IMR-90 (cell line): ENCODE data around the gene ERAP2. TPM values are rescaled to one million over a fixed set of nuclear protein-coding genes. Genes with fewer than 3 reads are reported as not detected.

ENCODE experiments used
- ATAC-seq: fragments of 200-7000 bp; cut with Tn5 transposase; 2 replicates; pipeline ENCODE4 v1.9.1; 2020; ENCODE audit warnings: low read depth, mild to moderate bottlenecking, moderate library complexity
- BruUV-seq: library from RNA; stranded (reverse); fragments of 400-500 nt; replicated peaks from 2 replicates; lab custom pipeline; 2021; lab: Mats Ljungman, UMichigan
- CTCF ChIA-PET: fragments of 300-600 bp; formaldehyde crosslinking; extraction: SDS; loops from one replicate; lab custom pipeline; 2021; ENCODE audit warnings: antibody characterized with exemption; lab: Yijun Ruan, JAX
- POLR2A ChIA-PET: fragments of 300-600 bp; sonication (Branson Sonifier 250); formaldehyde crosslinking; loops from one replicate; lab custom pipeline; 2022; ENCODE audit warnings: antibody characterized with exemption; ENCODE audit not compliant: unreplicated experiment; lab: Charles Lee
- DNase-seq: peaks from one replicate; pipeline ENCODE4 v3.0.0; 2013
- H2AFZ ChIP-seq: replicated peaks from 2 replicates; pipeline ENCODE3; 2013; ENCODE audit warnings: low read length, mild to moderate bottlenecking; ENCODE audit not compliant: poor library complexity
- H2AK5ac ChIP-seq: 2 replicates; pipeline ENCODE4 v1.6.1; 2013; ENCODE audit warnings: low read depth, low read length, inconsistent platforms
- H2AK9ac ChIP-seq: replicated peaks from 2 replicates; pipeline ENCODE3; 2013; ENCODE audit warnings: mild to moderate bottlenecking, low read depth, low read length, moderate library complexity; ENCODE audit not compliant: poor library complexity
- H2BK120ac ChIP-seq: 2 replicates; pipeline ENCODE4 v1.6.1; 2013; ENCODE audit warnings: low read depth, low read length, inconsistent platforms
- H2BK15ac ChIP-seq: 3 replicates; pipeline ENCODE4 v1.6.1; 2013; ENCODE audit warnings: low read depth, low read length, inconsistent platforms
- H2BK20ac ChIP-seq: 2 replicates; pipeline ENCODE4 v1.6.1; 2013; ENCODE audit warnings: low read depth, mild to moderate bottlenecking, inconsistent platforms, low read length, moderate library complexity
- H2BK5ac ChIP-seq: 2 replicates; pipeline ENCODE4 v1.6.1; 2013; ENCODE audit warnings: mild to moderate bottlenecking, low read depth, low read length, inconsistent platforms; ENCODE audit not compliant: poor library complexity, severe bottlenecking
- H3K14ac ChIP-seq: replicated peaks from 2 replicates; pipeline ENCODE4 v1.6.1; 2013; ENCODE audit warnings: low read depth, low read length, inconsistent platforms
- H3K18ac ChIP-seq: 2 replicates; pipeline ENCODE4 v1.6.1; 2013; ENCODE audit warnings: low read depth, low read length, control low read depth
- H3K23ac ChIP-seq: 2 replicates; pipeline ENCODE4 v1.6.1; 2013; ENCODE audit warnings: low read depth, low read length, inconsistent platforms
- H3K27ac ChIP-seq: 2 replicates; pipeline ENCODE4 v1.5.1; 2013; ENCODE audit warnings: mild to moderate bottlenecking, control low read depth, low read length; ENCODE audit not compliant: insufficient read depth
- H3K27me3 ChIP-seq: 2 replicates; pipeline ENCODE4 v1.6.1; 2013; ENCODE audit warnings: low read length; ENCODE audit not compliant: control insufficient read depth, insufficient read depth
- H3K36me3 ChIP-seq: 2 replicates; pipeline ENCODE4 v1.6.1; 2013; ENCODE audit warnings: low read length, mixed read lengths; ENCODE audit not compliant: control insufficient read depth, insufficient read depth
- H3K4ac ChIP-seq: 2 replicates; pipeline ENCODE4 v1.6.1; 2013; ENCODE audit warnings: low read depth, low read length, inconsistent platforms
- H3K4me1 ChIP-seq: 2 replicates; pipeline ENCODE4 v1.6.1; 2013; ENCODE audit warnings: low read length, mixed read lengths; ENCODE audit not compliant: control insufficient read depth, insufficient read depth
- H3K4me2 ChIP-seq: 2 replicates; pipeline ENCODE4 v1.6.1; 2013; ENCODE audit warnings: low read depth, mild to moderate bottlenecking, control low read depth, low read length, moderate library complexity
- H3K4me3 ChIP-seq: 2 replicates; pipeline ENCODE4 v1.5.1; 2013; ENCODE audit warnings: low read depth, mild to moderate bottlenecking, control low read depth, low read length, moderate library complexity; ENCODE audit not compliant: insufficient read depth
- H3K56ac ChIP-seq: 2 replicates; pipeline ENCODE4 v1.6.1; 2013; ENCODE audit warnings: low read length, inconsistent platforms; ENCODE audit not compliant: insufficient read depth; ENCODE audit errors: extremely low read depth
- H3K79me1 ChIP-seq, 2 experiments: 2 replicates each; pipeline ENCODE4 v1.6.1; 2013; ENCODE audit warnings: low read length in 2 of 2, inconsistent platforms in 1 of 2, low read depth in 1 of 2
- H3K9ac ChIP-seq: 2 replicates; pipeline ENCODE4 v1.6.1; 2013; ENCODE audit warnings: low read depth, low read length, control low read depth
- H3K9me1 ChIP-seq: 2 replicates; pipeline ENCODE4 v1.6.1; 2013; ENCODE audit warnings: low read length, inconsistent platforms; ENCODE audit not compliant: insufficient read depth
- H3K9me3 ChIP-seq: 2 replicates; pipeline ENCODE4 v1.6.1; 2013; ENCODE audit warnings: low read length; ENCODE audit not compliant: control insufficient read depth, insufficient read depth
- H4K20me1 ChIP-seq: 2 replicates; pipeline ENCODE4 v1.6.1; 2013; ENCODE audit warnings: low read length, inconsistent platforms; ENCODE audit not compliant: insufficient read depth
- H4K5ac ChIP-seq: 2 replicates; pipeline ENCODE4 v1.6.1; 2013; ENCODE audit warnings: mild to moderate bottlenecking, low read depth, low read length, control low read depth
- H4K8ac ChIP-seq, 2 experiments: 2 replicates each; pipeline ENCODE4 v1.6.1; 2013; ENCODE audit warnings: low read depth in 2 of 2, low read length in 2 of 2, control low read depth in 1 of 2, inconsistent platforms in 1 of 2
- H4K91ac ChIP-seq: 2 replicates; pipeline ENCODE4 v1.6.1; 2013; ENCODE audit warnings: low read depth, low read length, inconsistent platforms; ENCODE audit not compliant: insufficient read depth
- BHLHE40 ChIP-seq: fragments of 150-350 bp; IDR thresholded peaks from 2 replicates; pipeline ENCODE4 v1.6.1; 2016; ENCODE audit warnings: mild to moderate bottlenecking, low read depth, low read length
- CEBPB ChIP-seq: IDR thresholded peaks from 2 replicates; pipeline ENCODE4 v1.6.1; 2012; ENCODE audit warnings: low read depth, low read length, improper control_type of control experiment
- CHD1 ChIP-seq: IDR thresholded peaks from 2 replicates; pipeline ENCODE4 v1.6.1; 2012; ENCODE audit warnings: low read depth, low read length, improper control_type of control experiment
- FOS ChIP-seq: fragments of 150-350 bp; IDR thresholded peaks from 2 replicates; pipeline ENCODE4 v1.6.1; 2016; ENCODE audit warnings: low read depth, low read length
- MAFK ChIP-seq: IDR thresholded peaks from 2 replicates; pipeline ENCODE4 v1.6.1; 2012; ENCODE audit warnings: low read depth, low read length, improper control_type of control experiment
- MAZ ChIP-seq: IDR thresholded peaks from 2 replicates; pipeline ENCODE4 v1.6.1; 2012; ENCODE audit warnings: low read depth, mild to moderate bottlenecking, low read length, improper control_type of control experiment, moderate library complexity, borderline replicate concordance
- MXI1 ChIP-seq: IDR thresholded peaks from 2 replicates; pipeline ENCODE4 v1.6.1; 2012; ENCODE audit warnings: low read depth, mild to moderate bottlenecking, low read length, moderate library complexity, borderline replicate concordance
- NFE2L2 ChIP-seq: fragments of 150-350 bp; IDR thresholded peaks from 2 replicates; pipeline ENCODE4 v1.6.1; 2016; ENCODE audit warnings: low read depth, mild to moderate bottlenecking, low read length
- POLR2A ChIP-seq: IDR thresholded peaks from 2 replicates; pipeline ENCODE4 v1.6.1; 2012; ENCODE audit warnings: mild to moderate bottlenecking, low read depth, low read length
- RAD21 ChIP-seq: IDR thresholded peaks from 2 replicates; pipeline ENCODE4 v1.6.1; 2012; ENCODE audit warnings: low read length, improper control_type of control experiment
- RCOR1 ChIP-seq: IDR thresholded peaks from 2 replicates; pipeline ENCODE4 v1.6.1; 2012; ENCODE audit warnings: mild to moderate bottlenecking, low read length, improper control_type of control experiment; ENCODE audit not compliant: insufficient replicate concordance
- RFX5 ChIP-seq: IDR thresholded peaks from 2 replicates; pipeline ENCODE4 v1.8.0; 2012; ENCODE audit warnings: low read depth, mild to moderate bottlenecking, low read length, moderate library complexity
- SMC3 ChIP-seq: fragments of 150-350 bp; IDR thresholded peaks from 2 replicates; pipeline ENCODE4 v1.6.1; 2016; ENCODE audit warnings: low read depth, mild to moderate bottlenecking, antibody characterized with exemption, low read length, moderate library complexity
- WGBS, 2 experiments: methylation state at CpG; one replicate each; pipeline versions ENCODE4 v1.1.5 to v1.1.7; 2013; ENCODE audit warnings: missing lambda C conversion rate in 2 of 2; ENCODE audit not compliant: insufficient read length in 1 of 2; ENCODE audit errors: extremely low coverage in 2 of 2; 5-methylcytosine and 5-hydroxymethylcytosine counted together
- dilution Hi-C: fragments of 300-500 bp; cut with HindIII; formaldehyde crosslinking; loops from one replicate; pipeline ENCODE4 v1.14.3; 2018; ENCODE audit warnings: low sequenced_read_pairs; ENCODE audit not compliant: unreplicated experiment
- in situ Hi-C: fragments of 300-500 bp; cut with MboI; formaldehyde crosslinking; loops from 3 replicates; pipeline ENCODE4 v1.14.3; 2019; ENCODE audit warnings: low sequenced_read_pairs, inconsistent platforms, mixed read lengths
- intact Hi-C: fragments of 100-400 bp; cut with micrococcal nuclease; formaldehyde crosslinking; loops from 2 replicates; pipeline ENCODE4 v1.10.0; 2022
- polyA plus RNA-seq, 3 experiments: library from polyadenylated mRNA; depleted of rRNA; stranded (reverse); fragments of >200 nt; gene quantifications; 2 replicates each; pipeline ENCODE4 v1.2.3, GENCODE V29; 2012; ENCODE audit warnings: low replicate concordance in 1 of 3
- total RNA-seq: library from RNA; depleted of rRNA; stranded (reverse); fragments of >200 nt; gene quantifications from 2 replicates; pipeline ENCODE4 v1.2.3, GENCODE V29; 2012
- TF ChIP-seq, protein P1 (sequence below): fragments of 150-350 bp; IDR thresholded peaks from 2 replicates; pipeline ENCODE4 v1.6.1; 2017; ENCODE audit warnings: mild to moderate bottlenecking, antibody characterized with exemption, low read length, low read depth
- TF ChIP-seq, protein P2 (sequence below): conservative IDR thresholded peaks from 2 replicates; pipeline ENCODE4 v1.5.1; 2012; ENCODE audit warnings: mild to moderate bottlenecking, low read depth, low read length, improper control_type of control experiment

The ERAP2 gene
- total and polyA plus RNA-seq, 2 of the 4 experiments (the other 2 are of a cell fraction), result 10.6 to 21.3 TPM

DNA sequence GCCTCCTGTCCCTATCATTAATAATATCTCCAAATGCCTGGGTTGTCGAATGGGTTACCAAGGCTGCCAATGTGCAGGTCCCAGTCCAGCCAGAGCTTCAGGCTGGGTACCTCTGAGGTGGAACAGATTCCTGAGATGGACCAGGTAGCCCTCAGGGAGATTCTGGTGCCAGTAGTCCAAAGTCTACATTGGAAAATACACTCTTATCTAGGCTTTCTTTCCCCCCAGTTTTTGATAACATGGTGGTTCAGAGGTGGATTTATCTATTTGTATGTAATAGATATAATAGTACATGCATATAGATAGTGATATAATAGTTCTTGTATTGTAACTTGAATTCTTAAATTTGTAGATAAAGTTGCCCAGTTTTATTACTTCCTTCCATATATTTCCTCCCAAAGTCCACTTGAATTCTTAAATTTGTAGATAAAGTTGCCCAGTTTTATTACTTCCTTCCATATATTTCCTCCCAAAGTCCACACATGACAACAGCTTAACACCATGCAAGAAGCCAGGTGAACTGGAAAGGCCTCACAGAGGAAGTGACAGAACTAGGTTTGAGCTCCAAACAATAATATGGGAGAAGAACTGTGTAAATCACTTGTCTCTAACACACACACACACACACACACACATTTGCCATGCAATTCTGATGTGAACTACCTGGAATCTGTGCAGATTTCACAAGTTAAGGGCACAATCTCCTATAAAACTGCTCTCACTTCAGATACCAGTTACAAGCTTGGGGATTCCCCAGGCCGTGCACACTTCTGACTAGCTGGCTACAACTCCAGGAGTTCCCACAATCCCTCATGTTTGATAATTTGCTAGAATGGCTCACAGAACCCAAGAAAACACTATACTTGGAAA lies 37.9 kb upstream of the ERAP2 start:
- no peak overlapping the region for H2AK9ac ChIP-seq
- no CpG with 5 or more reads among the region's 2 CpGs for WGBS, 2 experiments
- H3K9me3 ChIP-seq, result no peaks in the 10 kb centered on the region
- no peak overlapping the region for H4K8ac ChIP-seq
- no peak overlapping the region for H4K5ac ChIP-seq
- intact Hi-C loops, result no loop called here
- H3K9me1 ChIP-seq, result no peaks in the 10 kb centered on the region
- H2BK120ac ChIP-seq, result no peak overlapping the region
- no peaks in the 10 kb centered on the region for H4K20me1 ChIP-seq
- H3K79me1 ChIP-seq, result no peaks in the 10 kb centered on the region
- no peak overlapping the region for H2AFZ ChIP-seq
- H3K14ac ChIP-seq, result 0 out of 2 replicates have a peak overlapping the region, but pooled peaks have one; percentile 15
- H3K27ac ChIP-seq, result no peak overlapping the region
- H2AK5ac ChIP-seq, result no peak overlapping the region
- POLR2A ChIA-PET, result no interaction called here
- H3K27me3 ChIP-seq, result no peaks in the 10 kb centered on the region; the same call in 1 of the 2 replicates
- H3K9ac ChIP-seq, result no peak overlapping the region
- no peaks in the 10 kb centered on the region for H3K36me3 ChIP-seq
- H3K4ac ChIP-seq, result no peak overlapping the region
- DNase-seq (no peak), ATAC-seq (no peak)
- no peak overlapping the region for H2BK15ac ChIP-seq
- no peak overlapping the region for H2BK20ac ChIP-seq
- H4K91ac ChIP-seq, result no peak overlapping the region
- H3K23ac ChIP-seq, result no peak overlapping the region; the same call in 1 of the 2 replicates
- in situ Hi-C loops, result no loop called here
- H3K18ac ChIP-seq, result no peak overlapping the region
- no peaks in the 10 kb centered on the region for H3K4me1 ChIP-seq
- H3K56ac ChIP-seq, result no peak overlapping the region
- CTCF ChIA-PET, result no interaction called here
- no peak overlapping the region for H3K4me3 ChIP-seq
- dilution Hi-C loops, result no loop called here
- no TSS peak for BruUV-seq
- no peak overlapping the region for H3K4me2 ChIP-seq
- no peak overlapping the region for H2BK5ac ChIP-seq
- TF ChIP-seq RAD21, result no peak
- no peak for TF ChIP-seq POLR2A
- TF ChIP-seq MAFK, result no peak
- TF ChIP-seq, protein P1, sequence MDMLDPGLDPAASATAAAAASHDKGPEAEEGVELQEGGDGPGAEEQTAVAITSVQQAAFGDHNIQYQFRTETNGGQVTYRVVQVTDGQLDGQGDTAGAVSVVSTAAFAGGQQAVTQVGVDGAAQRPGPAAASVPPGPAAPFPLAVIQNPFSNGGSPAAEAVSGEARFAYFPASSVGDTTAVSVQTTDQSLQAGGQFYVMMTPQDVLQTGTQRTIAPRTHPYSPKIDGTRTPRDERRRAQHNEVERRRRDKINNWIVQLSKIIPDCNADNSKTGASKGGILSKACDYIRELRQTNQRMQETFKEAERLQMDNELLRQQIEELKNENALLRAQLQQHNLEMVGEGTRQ, result no peak
- TF ChIP-seq CHD1, result no peak
- TF ChIP-seq BHLHE40, result no peak
- TF ChIP-seq RFX5, result no peak
- no peak for TF ChIP-seq RCOR1
- no peak for TF ChIP-seq CEBPB
- TF ChIP-seq FOS, result no peak
- no peak for TF ChIP-seq MAZ
- TF ChIP-seq NFE2L2, result no peak
- no peak for TF ChIP-seq MXI1
- TF ChIP-seq, protein P2, sequence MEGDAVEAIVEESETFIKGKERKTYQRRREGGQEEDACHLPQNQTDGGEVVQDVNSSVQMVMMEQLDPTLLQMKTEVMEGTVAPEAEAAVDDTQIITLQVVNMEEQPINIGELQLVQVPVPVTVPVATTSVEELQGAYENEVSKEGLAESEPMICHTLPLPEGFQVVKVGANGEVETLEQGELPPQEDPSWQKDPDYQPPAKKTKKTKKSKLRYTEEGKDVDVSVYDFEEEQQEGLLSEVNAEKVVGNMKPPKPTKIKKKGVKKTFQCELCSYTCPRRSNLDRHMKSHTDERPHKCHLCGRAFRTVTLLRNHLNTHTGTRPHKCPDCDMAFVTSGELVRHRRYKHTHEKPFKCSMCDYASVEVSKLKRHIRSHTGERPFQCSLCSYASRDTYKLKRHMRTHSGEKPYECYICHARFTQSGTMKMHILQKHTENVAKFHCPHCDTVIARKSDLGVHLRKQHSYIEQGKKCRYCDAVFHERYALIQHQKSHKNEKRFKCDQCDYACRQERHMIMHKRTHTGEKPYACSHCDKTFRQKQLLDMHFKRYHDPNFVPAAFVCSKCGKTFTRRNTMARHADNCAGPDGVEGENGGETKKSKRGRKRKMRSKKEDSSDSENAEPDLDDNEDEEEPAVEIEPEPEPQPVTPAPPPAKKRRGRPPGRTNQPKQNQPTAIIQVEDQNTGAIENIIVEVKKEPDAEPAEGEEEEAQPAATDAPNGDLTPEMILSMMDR, result no peak
- no peak for TF ChIP-seq SMC3
